Gastroesophageal sphincter (tissue), 3 donors: ENCODE results near the gene MED27.

Experiments
- CTCF ChIP-seq, 4 experiments: fragments of 200-600 bp in 2 of 4; fragments of 450-650 bp in 2 of 4; sonication (generic) in 1 of 4; IDR thresholded peaks; one replicate each; pipeline ENCODE4 v1.5.1; 2017 to 2019; ENCODE audit warnings: antibody characterized with exemption in 4 of 4, mild to moderate bottlenecking in 2 of 4, moderate library complexity in 2 of 4
- EP300 ChIP-seq: sonication (generic); formaldehyde crosslinking; IDR thresholded peaks from one replicate; pipeline ENCODE4 v1.6.1; 2017; ENCODE audit warnings: antibody characterized with exemption, mild to moderate bottlenecking
- POLR2A ChIP-seq, 2 donors: fragments of 450-650 bp; IDR thresholded peaks; one replicate each; pipeline ENCODE4 v1.6.1; 2017; ENCODE audit warnings: antibody characterized with exemption in 2 of 2, mild to moderate bottlenecking in 2 of 2, moderate library complexity in 1 of 2
- POLR2AphosphoS5 ChIP-seq: sonication (generic); formaldehyde crosslinking; IDR thresholded peaks from one replicate; pipeline ENCODE4 v1.6.1; 2017; ENCODE audit warnings: antibody characterized with exemption

- no peak for TF ChIP-seq POLR2A (IDR thresholded peaks at IDR 0.05)
- TF ChIP-seq CTCF (IDR thresholded peaks at IDR 0.05): no peak
- TF ChIP-seq EP300: no peak
- no peak for TF ChIP-seq POLR2AphosphoS5
These were observed 265.0 kb downstream of the MED27 start for GRCh38 chr9:131814707-131815106.
